ENCODE measurements around the gene ATXN1.

ATXN1 gene

DNA sequence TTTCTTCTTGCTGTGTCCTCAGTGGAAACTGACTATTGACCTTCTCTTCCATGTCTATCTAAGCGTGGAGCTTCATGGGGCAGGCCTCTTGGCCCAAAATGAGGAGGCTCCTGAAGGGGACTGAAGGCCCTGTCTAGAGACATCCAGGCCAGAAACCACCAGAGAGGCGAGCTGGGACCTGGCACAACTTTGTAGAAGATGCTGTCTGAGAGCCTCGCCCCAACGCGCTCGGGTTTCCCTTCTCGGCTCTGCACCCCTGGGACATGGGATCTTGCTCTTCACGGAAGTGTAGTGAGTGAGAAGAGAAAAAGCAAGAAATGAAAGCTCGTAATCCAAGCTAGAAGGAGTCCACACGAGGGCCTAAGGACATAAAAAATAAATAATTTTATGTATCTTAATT is 426.1 kb downstream of the ATXN1 start:
- TF ChIP-seq, protein P1, sequence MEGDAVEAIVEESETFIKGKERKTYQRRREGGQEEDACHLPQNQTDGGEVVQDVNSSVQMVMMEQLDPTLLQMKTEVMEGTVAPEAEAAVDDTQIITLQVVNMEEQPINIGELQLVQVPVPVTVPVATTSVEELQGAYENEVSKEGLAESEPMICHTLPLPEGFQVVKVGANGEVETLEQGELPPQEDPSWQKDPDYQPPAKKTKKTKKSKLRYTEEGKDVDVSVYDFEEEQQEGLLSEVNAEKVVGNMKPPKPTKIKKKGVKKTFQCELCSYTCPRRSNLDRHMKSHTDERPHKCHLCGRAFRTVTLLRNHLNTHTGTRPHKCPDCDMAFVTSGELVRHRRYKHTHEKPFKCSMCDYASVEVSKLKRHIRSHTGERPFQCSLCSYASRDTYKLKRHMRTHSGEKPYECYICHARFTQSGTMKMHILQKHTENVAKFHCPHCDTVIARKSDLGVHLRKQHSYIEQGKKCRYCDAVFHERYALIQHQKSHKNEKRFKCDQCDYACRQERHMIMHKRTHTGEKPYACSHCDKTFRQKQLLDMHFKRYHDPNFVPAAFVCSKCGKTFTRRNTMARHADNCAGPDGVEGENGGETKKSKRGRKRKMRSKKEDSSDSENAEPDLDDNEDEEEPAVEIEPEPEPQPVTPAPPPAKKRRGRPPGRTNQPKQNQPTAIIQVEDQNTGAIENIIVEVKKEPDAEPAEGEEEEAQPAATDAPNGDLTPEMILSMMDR (IDR thresholded peaks at IDR 0.05), result no peak

DNA sequence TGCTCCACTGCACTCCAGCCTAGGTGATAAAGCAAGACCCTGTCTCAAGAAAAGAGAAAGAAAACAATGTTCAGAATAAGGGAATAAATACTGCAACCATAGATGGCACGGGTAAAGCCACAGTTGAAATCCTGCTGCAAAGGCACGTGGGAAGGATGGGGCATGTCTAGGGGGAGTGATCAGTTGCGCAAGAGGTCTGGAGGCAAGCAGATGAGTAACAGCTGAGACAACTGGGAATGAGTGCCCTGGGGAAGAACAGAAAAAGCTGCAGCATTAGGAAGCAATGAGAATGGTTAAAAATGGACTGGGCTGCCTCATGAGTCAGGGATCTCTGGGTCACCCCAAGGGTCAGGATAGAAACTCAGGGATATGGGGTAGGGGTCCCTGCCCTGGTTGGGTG is 426.6 kb downstream of the ATXN1 start:
- TF ChIP-seq, protein P1 (IDR thresholded peaks at IDR 0.05), result no peak

DNA sequence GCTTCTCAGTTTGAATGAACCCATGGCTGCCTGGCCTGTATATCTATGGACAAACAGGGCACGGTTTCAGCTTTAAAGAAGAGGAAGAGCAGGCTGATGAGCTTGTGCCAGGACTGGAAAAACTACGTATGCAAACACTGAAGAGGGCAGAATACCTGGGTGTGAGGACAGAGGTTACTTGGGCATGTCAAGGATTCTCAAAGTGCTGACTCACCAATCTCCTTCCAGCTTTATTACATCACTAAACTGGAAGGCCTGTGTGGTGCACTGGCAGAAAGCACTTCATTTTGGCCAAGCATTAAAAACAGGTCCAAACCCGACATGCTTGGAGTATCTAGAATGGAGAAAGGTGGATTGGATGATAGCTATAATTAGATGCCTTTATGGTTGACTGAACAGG is 427.7 kb downstream of the ATXN1 start:
- TF ChIP-seq, protein P1 (IDR thresholded peaks at IDR 0.05), result no peak

DNA sequence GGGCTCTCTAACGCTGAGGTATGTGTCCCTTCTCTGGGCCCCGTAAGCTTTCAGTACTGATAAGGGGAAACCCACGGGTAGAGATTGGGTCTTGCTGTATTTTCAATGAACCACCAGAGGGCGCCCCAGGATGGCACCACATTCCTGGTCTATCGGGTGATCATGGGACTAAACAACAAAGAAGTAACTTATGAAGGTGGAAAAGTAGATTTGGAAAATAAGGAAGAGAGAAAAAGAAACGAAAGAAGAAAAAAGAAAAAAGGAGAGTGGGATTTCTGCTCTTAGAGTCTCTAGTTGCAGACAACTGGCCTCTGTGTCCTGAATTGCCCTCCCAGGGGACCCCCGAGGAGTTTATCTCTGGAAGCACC is 429.1 kb downstream of the ATXN1 start:
- TF ChIP-seq, protein P1 (IDR thresholded peaks at IDR 0.05), result peak; percentile 75

DNA sequence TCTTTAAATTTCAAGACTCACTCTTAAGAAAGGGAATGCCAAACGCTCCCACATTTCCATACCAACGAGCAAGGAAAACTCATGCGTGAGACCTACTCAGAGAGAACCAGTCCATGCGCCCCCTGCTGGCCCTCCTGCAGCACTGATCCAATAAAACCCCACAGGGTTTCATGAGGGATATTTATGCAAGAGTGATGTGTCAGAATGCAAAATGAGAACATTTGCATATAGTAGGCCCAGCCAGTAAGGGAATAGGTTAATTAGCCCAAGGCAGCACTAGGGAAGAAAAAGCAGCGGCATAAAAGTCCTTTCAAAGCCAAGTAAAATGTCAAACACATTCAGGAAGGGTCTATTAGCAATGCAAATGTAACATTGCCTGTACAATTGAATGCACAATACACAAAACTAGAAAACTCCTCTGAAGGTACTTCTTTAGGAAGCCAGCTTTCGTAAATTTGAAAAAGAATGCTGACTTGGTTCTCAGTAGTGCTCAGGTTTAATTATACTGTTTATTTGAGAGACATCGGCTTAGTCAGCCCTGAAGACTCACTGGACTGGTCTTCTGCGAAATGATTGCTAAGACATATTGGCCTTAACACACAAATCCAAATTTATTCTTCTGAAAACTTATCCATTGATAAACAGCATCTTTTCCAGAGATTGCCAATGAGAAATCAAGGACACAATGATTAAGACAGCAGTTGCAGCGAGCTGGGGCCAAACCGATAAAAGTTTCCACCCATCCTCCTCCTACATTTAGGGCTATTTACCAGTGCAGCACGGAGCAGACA is 429.7 kb downstream of the ATXN1 start:
- TF ChIP-seq, protein P1 (IDR thresholded peaks at IDR 0.05), result peak; percentile 90

DNA sequence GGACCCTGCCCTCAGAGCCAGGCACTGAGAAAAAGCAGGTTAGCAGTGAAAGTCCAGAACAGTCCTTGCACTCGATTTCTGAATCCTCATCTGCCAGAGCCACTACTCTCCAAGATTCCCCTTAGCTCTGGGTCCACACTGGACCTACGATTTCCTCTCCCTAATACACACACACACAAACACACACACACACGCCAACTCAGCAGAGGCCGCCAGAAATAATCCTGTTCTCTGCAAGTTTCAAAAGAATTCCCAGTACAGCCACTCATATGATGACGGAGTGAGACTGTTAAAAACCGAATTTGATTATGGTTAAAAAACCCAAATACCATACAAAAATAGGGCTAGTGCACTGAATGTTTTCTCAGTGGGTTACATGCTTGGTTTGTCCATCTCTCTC is 432.0 kb downstream of the ATXN1 start:
- TF ChIP-seq, protein P1 (IDR thresholded peaks at IDR 0.05), result no peak

DNA sequence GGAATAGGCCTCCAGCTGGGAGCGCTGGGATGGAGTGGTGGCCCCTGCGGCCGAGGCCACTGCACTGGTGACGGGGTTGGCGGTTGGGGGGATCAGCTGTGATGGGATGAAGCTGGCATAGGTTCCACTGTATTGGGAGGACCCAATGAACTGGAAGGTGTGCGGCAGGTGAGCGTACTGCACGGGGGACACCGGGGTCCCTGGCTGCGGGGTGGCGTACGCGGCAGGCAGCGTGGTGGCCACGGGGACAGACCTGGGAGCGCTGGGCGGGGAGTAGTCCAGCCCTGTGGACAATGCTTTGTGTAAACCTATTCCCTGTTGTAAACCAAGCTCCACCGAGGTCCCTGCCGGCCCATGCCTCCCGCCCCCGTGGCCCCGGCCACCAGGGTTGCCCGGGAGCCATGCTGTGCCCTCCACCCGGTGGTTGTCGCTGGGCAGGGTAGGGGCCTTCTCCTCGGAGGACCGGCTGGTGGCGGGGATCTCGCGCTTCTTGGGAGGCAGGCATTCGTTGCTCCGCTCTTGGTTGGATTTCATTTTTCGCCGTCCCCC is 433.4 kb downstream of the ATXN1 start:
- TF ChIP-seq, protein P1 (IDR thresholded peaks at IDR 0.05), result no peak
